Colon (tissue), 2 donors: ENCODE data around the gene PRICKLE2.

Experiments
- FAIRE-seq: peaks from 2 replicates; lab custom pipeline; 2012; peaks lifted over from hg19 to GRCh38; lab: Jason Lieb, UNC
- donor health status: control.
- donor health status: control.

PRICKLE2 gene

GRCh38 chr3:64220161-64220914 is 4.9 kb downstream of the PRICKLE2 start:
- no peak for FAIRE-seq

- FAIRE-seq = no peak
These were observed 6.5 kb downstream of the PRICKLE2 start for GRCh38 chr3:64218746-64219145.

GRCh38 chr3:64218329-64218728 is 6.9 kb downstream of the PRICKLE2 start:
- FAIRE-seq = no peak

GRCh38 chr3:64216274-64217147 is 8.8 kb downstream of the PRICKLE2 start:
- no peak for FAIRE-seq

- no peak for FAIRE-seq
These were observed 9.7 kb downstream of the PRICKLE2 start for GRCh38 chr3:64215559-64215958.

- FAIRE-seq = no peak
These were observed 10.2 kb downstream of the PRICKLE2 start for GRCh38 chr3:64215103-64215502.

- no peak for FAIRE-seq
These were observed 10.8 kb downstream of the PRICKLE2 start for GRCh38 chr3:64214381-64215018.

GRCh38 chr3:64213962-64214379 is 11.3 kb downstream of the PRICKLE2 start:
- FAIRE-seq = no peak

GRCh38 chr3:64213224-64213878 is 11.9 kb downstream of the PRICKLE2 start:
- FAIRE-seq = no peak

GRCh38 chr3:64209866-64210621 is 15.2 kb downstream of the PRICKLE2 start:
- FAIRE-seq = no peak

- FAIRE-seq = no peak
These were observed 17.8 kb downstream of the PRICKLE2 start for GRCh38 chr3:64207289-64208080.

GRCh38 chr3:64203969-64204908 is 21.0 kb downstream of the PRICKLE2 start:
- no peak for FAIRE-seq

GRCh38 chr3:64203216-64203615 is 22.1 kb downstream of the PRICKLE2 start:
- FAIRE-seq = no peak

- FAIRE-seq = no peak
These were observed 25.3 kb downstream of the PRICKLE2 start for GRCh38 chr3:64199932-64200331.

- FAIRE-seq = no peak
These were observed 28.9 kb downstream of the PRICKLE2 start for GRCh38 chr3:64196236-64196929.

GRCh38 chr3:64195789-64196188 is 29.5 kb downstream of the PRICKLE2 start:
- FAIRE-seq = no peak

GRCh38 chr3:64191822-64192221 is 33.4 kb downstream of the PRICKLE2 start:
- FAIRE-seq = no peak

GRCh38 chr3:64190517-64191515 is 34.5 kb downstream of the PRICKLE2 start:
- no peak for FAIRE-seq
